ENCODE results near the gene ATP6V1C2. TPM values are rescaled to one million over a fixed set of nuclear protein-coding genes. Genes with fewer than 3 reads are reported as not detected.

ATP6V1C2 gene
- total RNA-seq, 1 experiment from 2014 or later = 0.40 TPM

DNA sequence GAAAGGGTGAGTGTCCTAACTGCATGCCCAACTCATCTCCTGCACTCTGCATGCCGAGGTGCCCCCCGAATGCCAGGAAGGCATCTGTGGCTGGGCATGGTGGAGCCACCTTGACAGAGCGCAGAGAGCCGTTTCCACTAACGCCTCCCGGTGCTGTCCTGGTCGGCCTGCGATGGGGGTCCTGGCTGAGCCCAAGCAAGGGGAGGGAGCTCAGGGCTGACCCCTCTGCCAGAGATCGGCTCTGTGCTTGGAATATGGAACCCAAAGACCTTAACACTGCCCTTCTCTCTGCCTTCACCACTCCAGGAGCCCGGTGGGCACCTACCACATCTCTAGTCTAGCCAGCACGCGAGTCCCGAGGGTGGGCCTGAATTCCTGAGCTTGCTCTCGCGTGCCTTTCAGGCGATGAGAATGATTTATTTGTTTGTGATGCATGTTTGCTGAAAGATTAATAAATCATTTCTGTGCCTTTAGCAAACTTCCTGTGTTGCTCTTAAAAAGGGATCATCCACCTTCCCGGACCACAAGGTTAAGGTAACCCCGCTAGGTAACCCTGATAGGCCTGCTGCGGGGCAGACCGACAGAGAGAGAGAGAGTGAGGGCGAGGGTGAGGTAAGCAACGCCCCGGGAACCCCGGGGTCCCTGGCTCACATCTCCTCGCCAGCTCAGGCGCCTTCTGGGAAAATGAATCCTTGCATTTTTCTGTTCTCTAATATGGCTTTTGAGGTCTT is 55.8 kb downstream of the ATP6V1C2 start:
- no peaks in the 10 kb centered on the region for H4K20me1 ChIP-seq (ENCODE audit: low read length)
- no peak overlapping the region for H2AFZ ChIP-seq (ENCODE audit: low read length)
- H3K27me3 ChIP-seq (ENCODE audit: low read length) = no peaks in the 10 kb centered on the region
- no peaks in the 10 kb centered on the region for H3F3A ChIP-seq (ENCODE audit: low read length, unreplicated experiment)
- no peak overlapping the region for H3K4me2 ChIP-seq (ENCODE audit: low read length)
- no peaks in the 10 kb centered on the region for H3K4me1 ChIP-seq (ENCODE audit: insufficient read depth, low read length)
- H3K27ac ChIP-seq (ENCODE audit: low read length) = no peak overlapping the region
- H3K9ac ChIP-seq (ENCODE audit: low read length) = no peak overlapping the region
- DNase-seq = no peak
- ChIA-PET CTCF (no interaction called here), POLR2A (ENCODE audit: unreplicated experiment) (no interaction called here)
- ATAC-seq = no peak; the same call in 1 of the 2 replicates
- no TSS peak for BruUV-seq (replicated peaks)
- intact Hi-C loops (cut with micrococcal nuclease) = no loop called here
- TF ChIP-seq EZH2phosphoT487 (IDR thresholded peaks at IDR 0.05; ENCODE audit: borderline replicate concordance, low read length) = no peak
- no peak for TF ChIP-seq CTCF (conservative IDR thresholded peaks at IDR 0.05; ENCODE audit: low read depth, low read length)
- TF ChIP-seq EZH2 (IDR thresholded peaks at IDR 0.05; ENCODE audit: low read length, unreplicated experiment) = no peak
- H3K4me3 ChIP-seq (ENCODE audit: low read length) = no peak overlapping the region
- no peaks in the 10 kb centered on the region for H3K79me2 ChIP-seq (ENCODE audit: low read length)
- H3K36me3 ChIP-seq (ENCODE audit: low read depth, low read length) = peaks cover 18% of the 10 kb centered on the region
- H3K9me3 ChIP-seq (ENCODE audit: low read length) = no peaks in the 10 kb centered on the region
- H3K9me2 ChIP-seq (replicated peaks; ENCODE audit: low read length) = no peaks in the 10 kb centered on the region

- Histone ChIP-seq H2AFZ (ENCODE audit: low read length) (no peak overlapping the region), H4K20me1 (ENCODE audit: low read length) (no peaks in the 10 kb centered on the region), H3K4me2 (ENCODE audit: low read length) (no peak overlapping the region), H3K79me2 (ENCODE audit: low read length) (no peaks in the 10 kb centered on the region), H3K9ac (ENCODE audit: low read length) (no peak overlapping the region), H3K9me2 (replicated peaks; ENCODE audit: low read length) (no peaks in the 10 kb centered on the region), H3K4me3 (ENCODE audit: low read length) (no peak overlapping the region), H3K36me3 (ENCODE audit: low read depth, low read length) (peaks cover 22% of the 10 kb centered on the region), H3K27me3 (ENCODE audit: low read length) (no peaks in the 10 kb centered on the region), H3F3A (ENCODE audit: low read length, unreplicated experiment) (no peaks in the 10 kb centered on the region), H3K9me3 (ENCODE audit: low read length) (no peaks in the 10 kb centered on the region), H3K27ac (ENCODE audit: low read length) (no peak overlapping the region), H3K4me1 (ENCODE audit: insufficient read depth, low read length) (peaks cover 1% of the 10 kb centered on the region; the same call in 1 of the 2 replicates)
- intact Hi-C loops (cut with micrococcal nuclease) = no loop called here
- ATAC-seq (no peak), DNase-seq (no peak)
- no TSS peak for BruUV-seq (replicated peaks)
- POLR2A ChIA-PET (ENCODE audit: unreplicated experiment) = no interaction called here
- CTCF ChIA-PET = no interaction called here
- no peak for TF ChIP-seq CTCF (conservative IDR thresholded peaks at IDR 0.05; ENCODE audit: low read depth, low read length)
- TF ChIP-seq EZH2 (IDR thresholded peaks at IDR 0.05; ENCODE audit: low read length, unreplicated experiment) = no peak
- TF ChIP-seq EZH2phosphoT487 (IDR thresholded peaks at IDR 0.05; ENCODE audit: borderline replicate concordance, low read length) = no peak
Measured at GRCh38 chr2:10777842-10778723, 56.7 kb downstream of the ATP6V1C2 start.
